HFF-Myc (cell line): ENCODE results near the gene AHRR.

Experiments
- DNase-seq: peaks from one replicate; pipeline ENCODE4 v3.0.0-alpha.2; 2011; ENCODE audit warnings: low read depth; ENCODE audit errors: extremely low read depth
- H3K4me3 ChIP-seq: replicated peaks from 2 replicates; pipeline ENCODE4 v1.5.1; 2011; ENCODE audit warnings: low read depth, mild to moderate bottlenecking, control low read depth, low read length
- TF ChIP-seq, protein P1 (sequence below): IDR thresholded peaks from 2 replicates; pipeline ENCODE4 v1.5.1; 2012; ENCODE audit warnings: mild to moderate bottlenecking, low read depth, low read length, control low read depth; ENCODE audit errors: missing control alignments

The AHRR gene

DNA sequence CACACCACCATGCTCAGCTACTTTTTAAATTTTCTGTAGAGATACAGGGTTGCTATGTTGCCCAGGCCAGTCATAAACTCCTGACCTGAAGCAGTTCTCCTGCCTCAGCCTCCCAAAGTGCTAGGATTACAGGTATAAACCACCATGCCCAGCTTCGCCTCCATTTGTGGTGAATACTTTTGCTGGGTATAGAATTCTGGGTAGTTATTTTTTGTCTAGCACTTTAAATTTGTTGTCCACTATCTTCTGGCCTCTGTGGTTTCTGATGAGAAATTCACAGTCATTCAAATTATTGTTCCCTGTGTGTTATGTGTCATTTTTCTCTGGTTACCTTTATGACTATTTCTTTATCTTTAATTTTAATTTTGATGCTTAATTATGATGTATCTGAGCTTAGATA is 63.8 kb downstream of the AHRR start:
- TF ChIP-seq, protein P1, sequence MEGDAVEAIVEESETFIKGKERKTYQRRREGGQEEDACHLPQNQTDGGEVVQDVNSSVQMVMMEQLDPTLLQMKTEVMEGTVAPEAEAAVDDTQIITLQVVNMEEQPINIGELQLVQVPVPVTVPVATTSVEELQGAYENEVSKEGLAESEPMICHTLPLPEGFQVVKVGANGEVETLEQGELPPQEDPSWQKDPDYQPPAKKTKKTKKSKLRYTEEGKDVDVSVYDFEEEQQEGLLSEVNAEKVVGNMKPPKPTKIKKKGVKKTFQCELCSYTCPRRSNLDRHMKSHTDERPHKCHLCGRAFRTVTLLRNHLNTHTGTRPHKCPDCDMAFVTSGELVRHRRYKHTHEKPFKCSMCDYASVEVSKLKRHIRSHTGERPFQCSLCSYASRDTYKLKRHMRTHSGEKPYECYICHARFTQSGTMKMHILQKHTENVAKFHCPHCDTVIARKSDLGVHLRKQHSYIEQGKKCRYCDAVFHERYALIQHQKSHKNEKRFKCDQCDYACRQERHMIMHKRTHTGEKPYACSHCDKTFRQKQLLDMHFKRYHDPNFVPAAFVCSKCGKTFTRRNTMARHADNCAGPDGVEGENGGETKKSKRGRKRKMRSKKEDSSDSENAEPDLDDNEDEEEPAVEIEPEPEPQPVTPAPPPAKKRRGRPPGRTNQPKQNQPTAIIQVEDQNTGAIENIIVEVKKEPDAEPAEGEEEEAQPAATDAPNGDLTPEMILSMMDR: no peak
- H3K4me3 ChIP-seq: no peak overlapping the region
- no peak for DNase-seq

DNA sequence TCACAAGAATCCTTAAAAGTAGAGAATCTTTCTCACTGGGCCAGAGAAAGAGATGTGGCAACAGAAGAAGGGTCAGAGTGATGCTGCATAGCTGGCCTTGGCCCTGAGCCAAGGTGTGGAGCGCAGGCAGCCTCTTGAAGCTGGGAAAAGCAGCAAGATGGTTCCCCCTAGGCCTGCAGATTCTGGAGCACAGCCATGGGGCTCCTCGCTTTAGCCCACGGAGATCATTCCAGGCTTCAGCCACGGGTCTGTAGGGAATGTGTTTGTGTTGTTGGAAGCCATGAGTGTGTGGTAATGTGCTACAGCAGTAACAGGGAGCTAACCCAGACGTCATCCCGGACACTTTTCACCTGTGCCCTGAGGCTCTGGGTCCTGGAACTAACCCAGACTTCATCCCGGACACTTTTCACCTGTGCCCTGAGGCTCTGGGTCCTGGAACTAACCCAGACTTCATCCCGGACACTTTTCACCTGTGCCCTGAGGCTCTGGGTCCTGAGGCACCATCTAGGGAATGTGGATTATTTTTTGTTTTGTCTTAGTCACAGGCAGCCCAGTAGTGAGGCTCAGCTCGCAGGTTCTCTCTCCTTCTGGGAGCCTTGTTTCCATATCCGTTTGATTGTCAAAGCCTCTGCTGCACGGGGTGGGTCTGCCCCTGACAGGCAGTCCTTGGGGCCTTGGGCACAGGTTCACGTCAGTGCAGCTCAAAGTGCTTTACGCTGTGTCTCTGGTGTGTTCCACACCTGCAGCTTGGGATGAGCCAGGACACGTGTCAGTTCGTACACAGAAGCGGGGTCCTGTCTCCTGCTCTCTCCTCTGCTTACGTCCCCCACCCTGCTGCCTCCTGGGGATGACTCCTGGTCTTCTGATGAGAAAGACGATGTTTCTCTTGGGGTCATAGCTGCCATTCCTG is 65.2 kb downstream of the AHRR start:
- TF ChIP-seq, protein P1: no peak
- DNase-seq: no peak

DNA sequence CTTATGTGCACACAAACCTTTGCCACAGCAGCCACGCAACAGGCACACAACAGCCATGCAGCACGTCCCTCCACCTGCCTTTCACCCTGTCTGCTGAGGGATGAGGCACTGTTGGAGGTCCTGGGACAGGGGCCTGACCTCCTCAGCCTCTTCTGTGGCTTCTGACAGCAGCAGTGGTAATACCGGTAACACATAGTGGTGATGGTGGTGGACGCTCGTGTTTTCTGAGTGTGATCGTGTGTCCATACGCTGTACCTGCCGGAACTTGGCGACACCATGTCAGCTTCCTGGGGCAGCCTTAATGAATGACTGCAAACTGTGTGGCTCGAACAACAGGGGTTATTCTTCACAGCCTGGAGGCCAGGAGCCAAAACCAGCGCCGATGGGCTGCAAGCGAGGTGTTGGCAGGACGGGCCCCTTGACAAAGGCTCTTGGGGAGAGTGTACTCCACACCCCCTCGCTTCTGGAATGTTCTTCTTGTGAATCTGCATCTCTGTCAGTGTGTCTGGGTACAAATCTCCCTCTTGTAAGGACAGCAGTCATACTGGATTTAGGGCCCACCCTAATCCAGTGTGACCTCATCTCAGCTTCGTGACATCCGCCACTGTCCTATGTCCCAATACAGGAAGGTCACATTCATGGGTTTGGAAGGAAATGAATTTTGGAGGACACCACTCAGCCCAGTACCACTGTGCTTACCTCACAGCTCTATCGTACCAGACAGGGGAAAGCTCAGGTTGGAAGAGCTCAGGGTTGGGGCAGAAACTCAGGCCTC is 66.2 kb downstream of the AHRR start:
- no peak overlapping the region for H3K4me3 ChIP-seq
- DNase-seq: no peak
- TF ChIP-seq, protein P1: no peak

More for the DNA sequence above, 65.2 kb downstream of the AHRR start:
- H3K4me3 ChIP-seq: no peak overlapping the region

DNA sequence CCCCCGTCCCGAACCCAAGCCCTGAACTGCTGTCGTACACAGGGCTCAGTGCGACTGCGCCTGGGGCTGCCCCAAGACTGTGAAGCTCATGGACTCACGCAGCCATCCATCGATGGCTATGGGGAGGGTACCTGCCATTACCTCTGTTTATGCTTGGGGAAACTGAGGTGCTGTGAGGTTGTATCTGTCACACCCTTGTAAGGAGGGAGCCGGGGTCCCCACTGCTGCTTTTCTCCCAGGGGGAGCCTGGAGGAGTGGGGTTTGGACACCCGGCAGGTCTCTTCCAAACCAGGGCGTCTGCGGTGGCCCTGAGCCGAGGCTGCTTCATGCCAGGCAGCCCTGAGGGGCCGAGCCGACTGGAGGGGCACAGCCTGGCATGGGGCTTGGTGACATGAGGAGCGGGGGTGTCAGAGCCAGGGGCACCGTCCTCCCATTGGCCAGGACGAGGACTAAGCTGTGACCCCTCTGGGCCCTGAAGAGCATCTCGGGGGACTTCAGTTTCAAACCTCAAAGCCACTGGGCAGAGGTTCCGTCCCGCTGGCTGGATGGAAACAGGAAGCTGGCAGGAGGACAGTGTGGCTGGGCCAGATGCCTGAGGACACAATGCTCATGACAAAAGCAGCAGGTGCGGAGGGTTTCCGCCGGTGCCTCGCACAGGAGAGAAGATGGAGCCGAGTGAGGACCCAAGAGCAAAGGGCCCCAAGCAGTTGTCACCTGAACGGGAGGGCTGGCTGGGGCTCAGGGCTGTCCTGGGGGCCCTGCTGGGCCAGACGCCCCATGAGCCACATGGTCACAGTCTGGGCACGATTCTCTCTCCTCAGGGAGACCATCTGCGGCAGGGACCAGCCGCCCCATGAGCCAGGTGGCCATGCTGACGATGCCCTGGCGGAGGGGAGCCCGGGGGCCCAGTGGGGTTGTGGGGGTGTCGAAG is 67.0 kb downstream of the AHRR start:
- TF ChIP-seq, protein P1: no peak
- DNase-seq: no peak
- H3K4me3 ChIP-seq: no peak overlapping the region

DNA sequence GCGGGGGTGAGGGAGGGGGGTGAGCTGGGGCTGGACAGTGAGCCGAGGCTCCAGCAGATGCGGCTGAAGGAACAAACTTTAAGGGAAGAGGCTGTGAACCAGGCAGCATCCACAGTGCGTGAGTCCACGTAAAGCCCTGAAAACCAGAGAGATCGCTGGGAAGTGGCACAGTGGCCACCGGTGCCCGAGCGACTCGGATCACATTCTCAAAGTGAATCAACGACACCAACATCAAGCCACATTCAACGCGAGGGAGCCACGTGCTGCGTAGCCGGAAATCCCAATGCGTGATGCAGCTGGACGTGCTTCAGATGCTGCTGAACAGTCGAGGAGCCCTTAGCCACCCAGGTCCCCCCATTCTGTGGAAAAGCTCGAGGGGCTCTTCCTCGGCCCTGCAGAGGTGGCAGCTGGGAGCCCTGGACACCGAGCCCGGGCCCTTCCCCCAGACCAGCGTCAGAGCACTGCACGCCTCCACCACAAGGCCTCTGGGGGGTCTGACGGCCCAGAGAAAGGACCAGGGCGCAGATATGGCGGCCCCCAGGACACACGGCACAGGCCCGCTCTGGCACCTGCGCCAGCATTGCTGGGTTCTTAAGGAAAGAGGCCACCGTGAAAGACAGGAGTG is 67.8 kb downstream of the AHRR start:
- no peak overlapping the region for H3K4me3 ChIP-seq
- no peak for DNase-seq
- TF ChIP-seq, protein P1: no peak

DNA sequence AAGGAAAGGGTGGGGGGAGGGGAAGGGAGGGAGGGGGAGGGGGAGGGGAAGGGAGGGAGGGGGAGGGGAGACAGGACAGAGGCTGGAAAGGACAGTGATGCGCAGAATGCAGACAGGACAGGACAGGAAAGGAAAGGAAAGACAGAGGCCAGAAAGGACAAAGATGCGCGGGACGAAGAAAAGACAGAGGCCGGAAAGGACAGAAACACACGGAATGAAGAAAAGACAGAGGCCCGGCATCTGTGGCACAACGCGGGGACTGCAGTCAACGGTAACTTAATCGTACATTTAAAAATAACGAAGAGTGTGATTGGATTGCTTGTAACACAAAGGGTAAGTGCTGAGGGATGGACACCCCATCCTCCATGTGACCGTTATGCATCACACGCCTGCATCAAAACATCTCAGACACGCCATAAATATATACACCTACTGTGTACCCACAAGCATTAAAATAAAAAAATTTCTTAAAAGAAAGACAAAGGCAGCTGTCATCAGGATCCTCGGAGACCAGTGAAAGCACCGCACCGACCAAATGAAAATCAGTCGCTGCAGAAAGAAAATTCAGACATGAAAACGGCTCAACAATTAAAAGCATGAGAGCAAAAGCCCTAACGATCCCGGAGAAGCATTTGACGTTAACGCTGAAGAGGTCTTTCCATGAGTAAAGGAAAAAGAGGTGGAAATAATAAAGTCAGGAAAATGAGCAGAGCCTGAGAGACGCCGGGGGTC is 68.5 kb downstream of the AHRR start:
- no peak for DNase-seq
- H3K4me3 ChIP-seq: no peak overlapping the region
- TF ChIP-seq, protein P1: no peak
